SU-DHL-6 (cell line): ENCODE results near the gene MATCAP1.

Source experiments
- H2AFZ ChIP-seq: fragments of 200-600 bp; sonication (generic); 2 replicates; pipeline ENCODE4 v1.6.1; 2014; ENCODE audit warnings: low read depth, mild to moderate bottlenecking, moderate library complexity, mixed read lengths, antibody characterized with exemption, low read length; ENCODE audit not compliant: severe bottlenecking
- H3F3A ChIP-seq: fragments of 200-600 bp; shearing (Covaris generic); 2 replicates; pipeline ENCODE4 v1.6.0; 2016; ENCODE audit warnings: antibody characterized with exemption, mild to moderate bottlenecking; ENCODE audit not compliant: insufficient read depth
- H3K27ac ChIP-seq: fragments of 200-600 bp; sonication (generic); 2 replicates; pipeline ENCODE4 v1.5.1; 2016; ENCODE audit warnings: low read depth, mild to moderate bottlenecking, low read length, moderate library complexity, mixed read lengths
- H3K27me3 ChIP-seq: fragments of 200-600 bp; sonication (generic), shearing (Covaris generic); 2 replicates; pipeline ENCODE4 v1.6.0; 2014; ENCODE audit warnings: mild to moderate bottlenecking, low read length
- H3K36me3 ChIP-seq: fragments of 200-600 bp; sonication (generic); 2 replicates; pipeline ENCODE4 v1.6.1; 2014; ENCODE audit warnings: mild to moderate bottlenecking, low read length, mixed read lengths
- H3K4me2 ChIP-seq: fragments of 300-600, 200-600 bp; shearing (Covaris generic), sonication (generic); 2 replicates; pipeline ENCODE4 v1.6.0; 2014; ENCODE audit warnings: low read length, low read depth, mild to moderate bottlenecking; ENCODE audit not compliant: poor library complexity, severe bottlenecking
- H3K4me3 ChIP-seq: fragments of 200-600 bp; sonication (generic); 2 replicates; pipeline ENCODE4 v1.5.1; 2014; ENCODE audit warnings: antibody characterized with exemption, low read length, mild to moderate bottlenecking, mixed read lengths; ENCODE audit not compliant: insufficient read depth, poor library complexity, severe bottlenecking
- H3K79me2 ChIP-seq: fragments of 200-600 bp; sonication (generic); 2 replicates; pipeline ENCODE4 v1.6.1; 2014; ENCODE audit warnings: mild to moderate bottlenecking, low read length, moderate library complexity; ENCODE audit not compliant: insufficient read depth
- H3K9ac ChIP-seq: fragments of 200-600 bp; sonication (generic); 2 replicates; pipeline ENCODE4 v1.7.0; 2014; ENCODE audit warnings: mild to moderate bottlenecking, low read length
- H3K9me2 ChIP-seq: fragments of 200-600 bp; sonication (generic); replicated peaks from 2 replicates; pipeline ENCODE4 v1.6.1; 2014; ENCODE audit warnings: low read length; ENCODE audit not compliant: insufficient read depth
- H3K9me3 ChIP-seq: fragments of 200-600 bp; sonication (generic); 2 replicates; pipeline ENCODE4 v1.6.1; 2014; ENCODE audit warnings: low read length, mixed read lengths; ENCODE audit not compliant: insufficient read depth
- H4K20me1 ChIP-seq: fragments of 200-600 bp; sonication (generic); 2 replicates; pipeline ENCODE4 v1.6.1; 2014; ENCODE audit warnings: low read depth, mild to moderate bottlenecking, antibody characterized with exemption, low read length, moderate library complexity, mixed read lengths
- CTCF ChIP-seq: fragments of 200-600 bp; sonication (generic); IDR thresholded peaks from one replicate; pipeline ENCODE4 v1.5.1; 2017; ENCODE audit warnings: antibody characterized with exemption, mild to moderate bottlenecking, low read length, moderate library complexity; ENCODE audit not compliant: insufficient read depth, poor library complexity, severe bottlenecking
- EZH2phosphoT487 ChIP-seq: fragments of 200-600 bp; sonication (generic), shearing (Covaris generic); conservative IDR thresholded peaks from 2 replicates; pipeline ENCODE4 v1.6.1; 2018; ENCODE audit warnings: mild to moderate bottlenecking, antibody characterized with exemption, low read length, moderate library complexity, mixed read lengths

The MATCAP1 gene

GRCh38 chr16:67174706-67175231, 9.0 kb downstream of the MATCAP1 start:
- H3K4me2 ChIP-seq = peak overlapping the region; percentile 51
- no peak overlapping the region for H2AFZ ChIP-seq
- no peaks in the 10 kb centered on the region for H3K79me2 ChIP-seq
- H3K9me2 ChIP-seq = no peaks in the 10 kb centered on the region
- no peaks in the 10 kb centered on the region for H3K9me3 ChIP-seq
- peak overlapping the region; percentile 29; the same call in 1 of the 2 replicates for H3K9ac ChIP-seq
- no peaks in the 10 kb centered on the region for H3F3A ChIP-seq
- TF ChIP-seq CTCF = no peak
- TF ChIP-seq EZH2phosphoT487 = no peak
- H3K27me3 ChIP-seq = no peaks in the 10 kb centered on the region
- no peak overlapping the region for H3K4me3 ChIP-seq
- no peaks in the 10 kb centered on the region for H3K36me3 ChIP-seq
- H3K27ac ChIP-seq = no peak overlapping the region
- H4K20me1 ChIP-seq = no peaks in the 10 kb centered on the region

GRCh38 chr16:67173808-67174705, 9.7 kb downstream of the MATCAP1 start:
- H3K9ac ChIP-seq = peak overlapping the region; percentile 29
- H3K27ac ChIP-seq = no peak overlapping the region
- H3K36me3 ChIP-seq = no peaks in the 10 kb centered on the region
- no peaks in the 10 kb centered on the region for H3K9me3 ChIP-seq
- no peak for TF ChIP-seq CTCF
- no peak for TF ChIP-seq EZH2phosphoT487
- H3K4me2 ChIP-seq = peak overlapping the region; percentile 51
- no peaks in the 10 kb centered on the region for H3F3A ChIP-seq
- H3K27me3 ChIP-seq = no peaks in the 10 kb centered on the region
- peak overlapping the region; percentile 5 for H2AFZ ChIP-seq
- no peaks in the 10 kb centered on the region for H4K20me1 ChIP-seq
- no peaks in the 10 kb centered on the region for H3K79me2 ChIP-seq
- peak overlapping the region; percentile 32 for H3K4me3 ChIP-seq
- H3K9me2 ChIP-seq = no peaks in the 10 kb centered on the region

GRCh38 chr16:67173323-67173722, 10.4 kb downstream of the MATCAP1 start:
- H3K4me2 ChIP-seq = peak overlapping the region; percentile 51
- H3K27me3 ChIP-seq = no peaks in the 10 kb centered on the region
- H3F3A ChIP-seq = no peaks in the 10 kb centered on the region
- no peak overlapping the region for H3K27ac ChIP-seq
- H3K9me3 ChIP-seq = no peaks in the 10 kb centered on the region
- no peaks in the 10 kb centered on the region for H3K36me3 ChIP-seq
- TF ChIP-seq CTCF (no peak), EZH2phosphoT487 (no peak)
- no peaks in the 10 kb centered on the region for H3K79me2 ChIP-seq
- no peaks in the 10 kb centered on the region for H4K20me1 ChIP-seq
- no peak overlapping the region for H3K9ac ChIP-seq
- H3K9me2 ChIP-seq = no peaks in the 10 kb centered on the region
- no peak overlapping the region for H2AFZ ChIP-seq
- no peak overlapping the region for H3K4me3 ChIP-seq
